T1000 (cell line): ENCODE measurements around the gene AXDND1.
A peak's percentile ranks its signal among the peaks of the same experiment; 100 is the strongest.
"Not testable (repeated sequence)": the region's sequence is repeated elsewhere in the genome, so short reads cannot be mapped to it uniquely, and the experiment has no call there.

Experiments
- DNase-seq: peaks from one replicate; lab custom pipeline; 2025; ENCODE audit warnings: mixed read lengths; lab: John Stamatoyannopoulos, UW

The AXDND1 gene

DNA sequence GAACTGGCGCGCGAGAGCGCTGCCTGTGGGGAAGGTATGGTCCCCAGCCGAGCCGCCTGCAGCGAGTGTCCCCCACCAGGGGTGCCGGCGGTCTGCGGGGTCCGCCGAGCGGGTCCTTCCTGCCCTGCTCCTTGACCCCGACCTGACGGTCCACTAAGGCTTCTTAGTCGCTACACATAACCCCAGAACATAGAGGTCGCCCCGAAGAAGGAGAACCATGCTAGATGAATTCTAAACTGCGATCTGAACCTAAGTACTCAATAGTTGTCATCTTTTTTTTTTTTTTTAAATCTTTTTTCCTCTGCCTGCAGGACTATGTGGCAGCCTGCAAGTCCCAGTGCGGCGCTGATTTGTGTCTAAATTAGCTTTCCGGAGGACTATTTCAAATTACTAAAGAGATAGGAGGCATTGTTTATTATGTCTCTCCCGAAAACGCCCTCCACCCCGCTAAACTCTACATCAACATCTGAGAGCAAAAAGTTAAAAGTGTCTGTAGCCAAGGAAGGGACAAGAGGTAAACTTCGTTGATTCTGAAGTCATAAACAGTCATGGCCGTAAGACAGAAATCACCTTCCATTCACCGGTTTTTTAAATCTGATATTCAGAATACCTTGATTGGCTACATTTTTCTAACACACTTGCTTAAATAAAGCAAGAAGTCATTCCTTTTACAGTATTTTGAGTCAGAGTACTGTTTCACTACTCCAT is 476 bp downstream of the AXDND1 start:
- DNase-seq, result no peak

DNA sequence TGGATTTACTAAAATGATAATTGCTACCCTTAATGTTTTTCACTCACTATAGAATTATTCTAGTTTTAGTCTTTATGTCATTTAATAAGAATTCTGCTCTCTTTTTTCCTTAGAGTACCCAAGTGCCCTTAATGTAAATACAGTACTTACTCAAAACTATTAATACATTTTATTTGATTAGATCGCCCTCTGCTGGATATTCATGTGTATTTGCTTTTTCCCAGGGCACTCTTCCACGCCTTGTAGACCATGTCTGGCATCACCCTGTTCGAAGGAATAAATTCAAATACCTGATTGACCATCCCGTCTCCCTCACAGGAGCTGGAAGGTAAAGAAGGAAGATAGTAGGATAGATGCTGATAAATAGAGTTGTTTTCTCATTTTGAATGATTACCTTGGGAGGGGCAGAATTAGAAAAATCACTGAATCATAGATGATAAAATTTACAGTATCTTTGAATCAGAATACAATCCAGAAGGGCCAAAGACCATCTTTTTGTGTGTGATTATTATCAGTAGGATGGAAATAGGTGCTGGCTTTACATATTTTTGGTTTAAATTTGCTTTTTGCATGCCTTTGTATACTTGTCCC is 4.1 kb downstream of the AXDND1 start:
- peak; percentile 21 for DNase-seq

- no peak for DNase-seq
Observed at GRCh38 chr1:179372160-179372559, 6.4 kb downstream of the AXDND1 start.

DNA sequence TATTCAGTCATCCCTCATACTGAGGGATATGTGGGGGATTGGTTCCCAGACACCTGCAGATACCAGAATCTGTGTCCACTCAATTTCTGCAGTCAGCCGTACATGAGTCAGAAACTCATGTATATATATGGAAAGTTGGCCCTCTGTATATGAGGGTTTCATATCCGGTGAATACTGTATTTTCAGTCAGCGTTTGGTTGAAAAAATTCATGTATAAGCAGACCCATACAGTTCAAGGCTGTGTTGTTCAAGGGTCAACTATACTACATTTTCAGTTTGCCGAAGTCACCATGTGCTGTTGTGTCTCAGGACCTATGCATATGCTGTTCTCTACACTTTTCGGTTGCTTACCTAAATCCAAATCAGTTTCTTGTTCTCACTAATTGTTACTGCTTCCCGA is 10.5 kb downstream of the AXDND1 start:
- no peak for DNase-seq

DNA sequence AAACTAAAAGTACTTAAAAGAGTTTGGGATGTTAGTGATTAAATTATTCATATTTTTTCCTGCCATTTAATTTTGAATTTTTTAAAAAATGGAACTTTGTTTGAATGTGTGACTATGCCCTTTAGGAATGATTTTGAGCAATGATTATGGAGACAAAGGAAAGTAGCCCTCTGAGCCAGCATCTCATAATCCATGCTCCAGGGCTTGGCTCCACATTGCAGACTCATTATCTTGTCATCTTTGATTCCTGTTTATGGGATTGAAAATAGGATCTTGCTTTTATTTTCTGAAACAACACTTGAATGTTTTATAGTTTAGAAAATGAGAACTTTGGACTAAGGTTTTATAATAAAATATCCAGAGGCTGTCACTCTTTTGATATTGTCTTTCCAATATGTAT is 14.5 kb downstream of the AXDND1 start:
- no peak for DNase-seq

GRCh38 chr1:179384027-179384426 is 18.3 kb downstream of the AXDND1 start:
- DNase-seq, result no peak

GRCh38 chr1:179385510-179385909 is 19.7 kb downstream of the AXDND1 start:
- no peak for DNase-seq

DNA sequence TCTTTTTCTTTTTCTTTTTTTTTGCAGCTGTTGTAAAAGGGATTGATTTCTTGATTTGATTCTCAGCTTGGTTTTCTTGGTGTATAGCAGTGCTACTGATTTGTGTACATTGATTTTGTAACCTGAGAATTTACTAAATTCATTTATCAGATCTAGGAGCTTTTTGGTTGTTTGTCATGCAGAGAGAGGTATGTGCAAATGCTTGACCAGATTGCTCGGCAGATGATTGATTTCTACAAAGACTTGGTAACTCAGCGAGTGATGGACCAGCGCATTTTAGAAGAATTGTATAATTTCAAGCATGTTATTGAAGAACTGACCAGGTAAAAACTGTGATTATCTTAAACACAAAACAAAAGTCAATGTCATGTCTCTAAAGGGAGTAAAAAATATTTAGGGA is 27.9 kb downstream of the AXDND1 start:
- DNase-seq, result no peak

DNA sequence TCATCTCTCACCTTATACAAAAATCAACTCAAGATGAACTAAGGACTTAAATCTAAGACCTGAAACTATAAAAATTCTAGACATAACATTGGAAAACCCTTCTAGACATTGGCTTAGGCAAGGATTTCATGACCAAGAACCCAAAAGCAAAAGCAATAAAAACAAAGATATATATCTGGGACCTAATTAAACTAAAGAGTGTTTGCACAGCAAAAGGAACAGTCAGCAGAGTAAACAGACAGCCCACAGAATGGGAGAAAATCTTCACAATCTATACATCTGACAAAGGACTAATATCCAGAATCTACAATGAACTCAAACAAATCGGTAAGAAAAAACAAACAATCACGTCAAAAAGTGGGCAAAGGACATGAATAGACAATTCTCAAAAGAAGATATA is 33.6 kb downstream of the AXDND1 start:
- not testable (repeated sequence) for DNase-seq

DNA sequence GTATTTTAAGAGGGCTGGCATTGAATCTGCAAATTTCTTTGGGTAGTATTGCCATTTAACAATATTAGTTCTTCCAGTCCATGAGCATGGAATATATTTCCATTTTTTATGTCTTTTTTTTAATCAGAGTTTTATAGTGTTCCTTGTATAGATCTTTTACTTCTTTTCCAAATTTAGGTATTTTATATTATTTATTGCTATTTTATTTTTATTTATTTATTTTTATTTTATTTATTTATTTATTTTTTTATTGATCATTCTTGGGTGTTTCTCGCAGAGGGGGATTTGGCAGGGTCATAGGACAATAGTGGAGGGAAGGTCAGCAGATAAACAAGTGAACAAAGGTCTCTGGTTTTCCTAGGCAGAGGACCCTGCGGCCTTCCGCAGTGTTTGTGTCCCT is 52.0 kb downstream of the AXDND1 start:
- DNase-seq, result not testable (repeated sequence)

DNA sequence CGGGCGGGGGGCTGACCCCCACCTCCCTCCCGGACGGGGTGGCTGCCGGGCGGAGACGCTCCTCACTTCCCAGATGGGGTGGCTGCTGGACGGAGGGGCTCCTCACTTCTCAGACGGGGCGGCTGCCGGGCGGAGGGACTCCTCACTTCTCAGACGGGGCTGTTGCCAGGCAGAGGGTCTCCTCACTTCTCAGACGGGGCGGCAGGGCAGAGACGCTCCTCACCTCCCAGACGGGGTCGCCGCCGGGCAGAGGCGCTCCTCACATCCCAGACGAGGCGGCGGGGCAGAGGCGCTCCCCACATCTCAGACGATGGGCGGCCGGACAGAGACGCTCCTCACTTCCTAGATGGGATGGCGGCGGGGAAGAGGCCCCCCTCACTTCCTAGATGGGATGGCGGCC is 52.9 kb downstream of the AXDND1 start:
- not testable (repeated sequence) for DNase-seq

DNA sequence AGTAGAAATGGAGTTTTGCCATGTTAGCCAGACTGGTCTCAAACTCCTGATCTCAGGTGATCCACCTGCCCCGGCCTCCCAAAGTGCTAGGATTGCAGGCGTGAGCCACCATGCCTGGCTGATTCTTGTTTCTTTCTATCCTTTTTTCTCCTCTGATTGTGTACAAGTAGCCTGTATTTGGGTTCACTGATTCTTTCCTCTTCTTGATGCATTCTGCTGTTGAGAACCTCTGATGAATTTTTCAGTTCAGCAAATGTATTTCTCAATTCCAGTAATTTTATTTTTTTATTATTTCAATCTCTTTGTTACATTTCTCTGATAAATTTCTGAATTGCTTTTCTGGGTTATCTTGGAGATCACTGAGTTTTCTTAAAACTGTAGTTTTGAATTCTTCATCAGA is 58.8 kb downstream of the AXDND1 start:
- DNase-seq, result no peak

DNA sequence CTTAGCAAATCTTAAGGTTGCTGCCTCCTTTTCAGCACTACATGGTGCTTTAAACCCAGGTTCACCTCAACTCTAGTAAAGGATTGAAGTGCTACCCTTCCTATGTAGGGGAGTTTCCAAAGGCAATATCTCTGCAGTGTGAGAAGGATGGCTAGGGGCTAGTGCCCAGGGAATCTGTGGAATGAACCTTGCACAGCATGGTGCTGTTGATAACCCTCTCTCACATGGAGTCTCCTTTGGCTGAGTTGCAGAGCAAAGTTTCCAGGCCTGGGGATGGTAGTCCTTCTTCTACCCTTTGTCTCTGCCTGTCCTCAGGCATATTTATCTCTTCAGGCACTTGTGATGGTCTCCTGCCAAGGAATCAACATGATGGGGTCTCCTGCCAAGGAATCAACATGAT is 59.4 kb downstream of the AXDND1 start:
- DNase-seq, result no peak

DNA sequence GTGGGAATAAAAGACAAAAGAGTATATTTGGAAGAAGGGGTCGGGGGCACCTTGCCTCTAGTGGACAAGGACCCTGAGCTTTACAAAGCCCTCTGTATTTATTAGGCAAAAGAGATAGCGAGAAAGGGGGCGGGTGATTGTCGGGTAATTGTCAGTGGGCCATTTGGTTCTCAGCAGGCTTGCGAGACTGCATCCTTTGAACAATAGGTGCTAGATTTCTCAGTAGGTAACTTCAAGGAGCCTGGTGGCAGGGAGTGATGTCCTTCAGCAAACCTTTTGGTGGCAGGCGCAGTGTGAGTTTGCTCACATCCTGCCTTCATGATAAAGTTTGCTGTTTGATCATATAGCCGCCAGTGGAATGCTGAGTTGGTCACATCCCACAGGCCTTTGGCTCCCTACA is 71.4 kb downstream of the AXDND1 start:
- no peak for DNase-seq

- DNase-seq, result not testable (repeated sequence)
Observed at GRCh38 chr1:179439646-179440045, 73.9 kb downstream of the AXDND1 start.

- not testable (repeated sequence) for DNase-seq
Observed at GRCh38 chr1:179440301-179440700, 74.5 kb downstream of the AXDND1 start.

- DNase-seq, result no peak
Observed at GRCh38 chr1:179440971-179441370, 75.2 kb downstream of the AXDND1 start.

DNA sequence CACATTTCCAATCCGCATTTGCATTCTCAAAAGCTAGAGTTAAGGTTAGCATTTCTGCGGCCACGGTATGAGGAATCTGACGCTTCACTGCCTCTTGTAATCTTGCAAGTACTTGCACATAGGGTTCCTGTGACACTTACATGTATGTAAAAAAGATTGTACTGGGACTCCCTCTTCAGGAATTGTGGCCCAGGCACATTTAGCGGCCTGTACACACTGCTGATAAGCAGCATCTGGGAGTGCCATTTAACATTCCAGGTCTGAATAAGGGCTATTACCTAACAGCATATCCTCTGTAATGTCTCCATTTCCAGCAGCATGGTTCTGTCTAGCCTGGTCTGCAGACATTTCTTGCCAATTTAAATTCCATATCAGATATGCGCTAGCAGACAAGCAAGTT is 75.7 kb downstream of the AXDND1 start:
- no peak for DNase-seq

GRCh38 chr1:179442846-179443245 is 77.1 kb downstream of the AXDND1 start:
- not testable (repeated sequence) for DNase-seq

DNA sequence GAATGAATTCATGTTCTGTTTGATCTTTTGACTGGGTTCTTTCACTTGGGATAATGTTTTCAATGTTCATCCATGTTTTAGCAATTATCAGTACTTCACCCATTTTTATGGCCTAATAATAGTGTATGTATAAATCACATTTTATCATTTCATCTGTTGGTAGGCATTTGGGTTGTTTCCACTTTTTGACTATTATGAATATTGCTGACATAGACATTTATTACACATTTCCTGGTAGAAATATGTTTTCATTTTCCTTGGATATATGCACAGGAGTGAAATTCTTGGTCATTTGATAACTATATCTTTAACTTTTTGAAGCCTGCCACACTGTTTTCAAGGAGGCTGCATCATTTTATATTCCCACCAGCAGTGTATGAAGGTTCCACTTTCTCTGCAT is 79.8 kb downstream of the AXDND1 start:
- DNase-seq, result no peak

DNA sequence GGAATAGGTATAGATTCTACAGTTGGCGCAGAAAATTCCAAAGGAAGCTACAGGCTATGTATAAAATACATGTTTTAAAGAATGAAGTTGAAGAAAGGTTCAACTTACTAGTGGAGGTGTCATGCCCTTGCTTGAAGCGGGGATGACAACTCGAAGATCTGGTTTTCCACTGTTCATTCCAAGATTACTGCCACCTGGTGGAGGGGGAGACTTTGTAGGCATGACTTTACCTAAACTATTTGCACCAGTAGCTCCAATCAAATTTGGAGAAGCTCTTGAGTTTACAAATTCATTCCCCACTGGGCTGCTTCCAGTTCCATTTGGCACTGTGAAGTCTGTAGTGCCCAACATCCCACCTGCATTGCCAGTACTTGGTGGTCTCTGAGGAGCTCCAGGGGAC is 81.7 kb downstream of the AXDND1 start:
- no peak for DNase-seq

DNA sequence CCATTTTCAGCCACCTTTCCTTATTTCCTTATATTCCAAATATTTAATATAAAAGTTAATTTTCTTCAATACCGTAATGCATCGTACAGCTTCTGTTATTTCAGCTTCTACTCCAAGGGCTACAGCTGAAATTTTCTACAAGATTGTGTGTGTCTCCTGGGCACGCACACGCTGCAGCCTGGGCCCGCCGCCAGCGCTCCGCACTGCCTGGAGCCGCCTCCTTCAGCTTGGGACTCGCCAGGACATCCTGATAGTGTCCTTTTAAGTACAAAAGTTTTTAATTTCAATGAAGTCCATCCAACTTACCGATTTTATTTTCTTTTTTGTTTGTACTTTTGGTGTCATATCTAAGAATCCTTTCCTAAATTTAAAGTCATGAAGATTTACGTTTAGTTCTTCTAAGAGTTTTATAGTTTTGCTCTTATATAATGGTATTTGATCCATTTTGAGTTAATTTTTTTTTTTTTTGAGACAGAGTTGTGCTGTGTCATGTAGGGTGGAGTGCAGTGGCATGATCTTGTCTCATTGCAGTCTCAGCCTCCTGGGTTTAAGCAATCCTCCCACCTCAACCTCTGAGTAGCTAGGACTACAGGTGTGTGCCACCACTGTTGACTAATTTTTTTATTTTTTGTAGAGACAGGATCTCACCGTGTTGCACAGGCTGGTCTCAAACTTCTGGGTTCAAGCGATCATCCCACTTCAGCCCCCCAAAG is 82.8 kb downstream of the AXDND1 start:
- DNase-seq, result no peak

DNA sequence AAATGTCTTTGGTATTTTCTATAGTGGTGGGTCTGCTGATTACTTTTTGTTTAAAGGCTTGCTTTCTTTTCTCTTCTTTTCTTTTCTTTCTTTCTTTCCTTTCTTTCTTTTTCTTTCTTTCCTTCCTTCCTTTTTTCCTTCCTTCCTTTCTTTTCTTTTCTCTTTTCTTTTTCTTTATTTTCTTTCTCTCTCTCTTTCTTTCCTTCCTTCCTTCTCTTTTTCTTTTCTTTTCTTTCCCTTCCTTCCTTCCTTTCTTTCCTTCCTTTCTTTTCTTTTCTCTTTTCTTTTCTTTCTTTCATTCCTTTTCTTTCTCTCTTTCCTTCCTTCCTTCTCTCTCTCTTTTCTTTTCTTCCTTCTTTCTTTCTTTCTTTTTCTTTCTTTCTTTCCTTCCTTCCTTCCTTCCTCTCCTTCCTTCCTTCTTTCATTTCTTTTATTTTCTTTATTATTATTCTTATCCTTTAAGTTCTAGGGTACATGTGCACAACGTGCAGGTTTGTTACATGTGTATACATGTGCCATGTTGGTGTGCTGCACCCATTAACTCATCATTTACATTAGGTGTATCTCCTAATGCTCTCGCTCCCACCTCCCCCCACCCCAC is 93.9 kb downstream of the AXDND1 start:
- not testable (repeated sequence) for DNase-seq
